ENCODE data around the gene ANKRD24.

Gene ANKRD24

DNA sequence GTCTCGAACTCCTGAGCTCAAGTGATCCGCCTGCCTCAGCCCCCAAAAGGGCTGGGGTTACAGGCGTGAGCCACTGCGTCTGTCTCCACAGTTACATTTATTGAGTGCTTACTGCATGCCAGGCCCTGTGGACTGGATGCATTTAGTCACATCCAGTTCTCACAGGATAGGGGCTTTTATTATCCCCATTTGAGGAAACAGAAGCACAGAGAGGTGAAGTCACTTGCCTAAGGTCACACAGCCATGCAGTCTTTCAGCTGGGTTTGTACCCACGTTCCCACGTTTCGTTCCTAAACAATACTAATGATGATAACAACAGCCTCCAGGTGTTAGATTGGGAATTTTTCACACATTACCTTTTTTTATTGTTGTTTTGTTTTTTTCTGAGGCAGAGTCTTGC is 37.7 kb downstream of the ANKRD24 start:
- no peaks in the 10 kb centered on the region; the same call in 1 of the 2 replicates for H3K9me3 ChIP-seq (ENCODE audit: control insufficient read depth, insufficient read depth, low read length)
- TF ChIP-seq, protein P1, sequence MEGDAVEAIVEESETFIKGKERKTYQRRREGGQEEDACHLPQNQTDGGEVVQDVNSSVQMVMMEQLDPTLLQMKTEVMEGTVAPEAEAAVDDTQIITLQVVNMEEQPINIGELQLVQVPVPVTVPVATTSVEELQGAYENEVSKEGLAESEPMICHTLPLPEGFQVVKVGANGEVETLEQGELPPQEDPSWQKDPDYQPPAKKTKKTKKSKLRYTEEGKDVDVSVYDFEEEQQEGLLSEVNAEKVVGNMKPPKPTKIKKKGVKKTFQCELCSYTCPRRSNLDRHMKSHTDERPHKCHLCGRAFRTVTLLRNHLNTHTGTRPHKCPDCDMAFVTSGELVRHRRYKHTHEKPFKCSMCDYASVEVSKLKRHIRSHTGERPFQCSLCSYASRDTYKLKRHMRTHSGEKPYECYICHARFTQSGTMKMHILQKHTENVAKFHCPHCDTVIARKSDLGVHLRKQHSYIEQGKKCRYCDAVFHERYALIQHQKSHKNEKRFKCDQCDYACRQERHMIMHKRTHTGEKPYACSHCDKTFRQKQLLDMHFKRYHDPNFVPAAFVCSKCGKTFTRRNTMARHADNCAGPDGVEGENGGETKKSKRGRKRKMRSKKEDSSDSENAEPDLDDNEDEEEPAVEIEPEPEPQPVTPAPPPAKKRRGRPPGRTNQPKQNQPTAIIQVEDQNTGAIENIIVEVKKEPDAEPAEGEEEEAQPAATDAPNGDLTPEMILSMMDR (IDR thresholded peaks at IDR 0.05; ENCODE audit: low read depth, low read length, poor library complexity, severe bottlenecking), result no peak
- no peak for TF ChIP-seq EZH2phosphoT487 (IDR thresholded peaks at IDR 0.05; ENCODE audit: borderline replicate concordance, low read length)
- no peaks in the 10 kb centered on the region for H3K36me3 ChIP-seq (ENCODE audit: control insufficient read depth, low read length)
- no peak overlapping the region for H3K27ac ChIP-seq (ENCODE audit: low read depth, low read length)
- peaks cover 15% of the 10 kb centered on the region for H3K4me1 ChIP-seq (ENCODE audit: control insufficient read depth, low read length)
- H3F3A ChIP-seq (ENCODE audit: control insufficient read depth, insufficient read depth), result no peaks in the 10 kb centered on the region
- H3K4me2 ChIP-seq (ENCODE audit: low read length), result no peak overlapping the region
- no peak overlapping the region for H3K4me3 ChIP-seq (ENCODE audit: low read length)
- no peaks in the 10 kb centered on the region for H4K20me1 ChIP-seq (ENCODE audit: control insufficient read depth, insufficient read depth, low read depth, low read length)
- no peaks in the 10 kb centered on the region for H3K9me2 ChIP-seq (replicated peaks; ENCODE audit: control insufficient read depth, low read length)
- no peaks in the 10 kb centered on the region; the same call in 1 of the 2 replicates for H3K27me3 ChIP-seq (ENCODE audit: control insufficient read depth, low read length)
- H3K79me2 ChIP-seq (ENCODE audit: control insufficient read depth, low read length), result no peaks in the 10 kb centered on the region

GRCh38 chr19:4224470-4224869 is 42.0 kb downstream of the ANKRD24 start:
- H3K9me2 ChIP-seq (replicated peaks; ENCODE audit: control insufficient read depth, low read length), result no peaks in the 10 kb centered on the region
- H3K79me2 ChIP-seq (ENCODE audit: control insufficient read depth, low read length), result no peaks in the 10 kb centered on the region
- no peak overlapping the region for H3K4me3 ChIP-seq (ENCODE audit: low read length)
- peaks cover 33% of the 10 kb centered on the region for H3K27me3 ChIP-seq (ENCODE audit: control insufficient read depth, low read length)
- peaks cover 24% of the 10 kb centered on the region for H3K4me1 ChIP-seq (ENCODE audit: control insufficient read depth, low read length)
- TF ChIP-seq, protein P1 (IDR thresholded peaks at IDR 0.05; ENCODE audit: low read depth, low read length, poor library complexity, severe bottlenecking), result no peak
- TF ChIP-seq EZH2phosphoT487 (IDR thresholded peaks at IDR 0.05; ENCODE audit: borderline replicate concordance, low read length), result no peak
- H3K27ac ChIP-seq (ENCODE audit: low read depth, low read length), result no peak overlapping the region
- no peaks in the 10 kb centered on the region for H3K9me3 ChIP-seq (ENCODE audit: control insufficient read depth, insufficient read depth, low read length)
- no peaks in the 10 kb centered on the region for H3F3A ChIP-seq (ENCODE audit: control insufficient read depth, insufficient read depth)
- no peak overlapping the region for H3K4me2 ChIP-seq (ENCODE audit: low read length)
- H4K20me1 ChIP-seq (ENCODE audit: control insufficient read depth, insufficient read depth, low read depth, low read length), result no peaks in the 10 kb centered on the region
- no peaks in the 10 kb centered on the region for H3K36me3 ChIP-seq (ENCODE audit: control insufficient read depth, low read length)

GRCh38 chr19:4225885-4226284 is 43.4 kb downstream of the ANKRD24 start:
- peaks cover 26% of the 10 kb centered on the region for H3K4me1 ChIP-seq (ENCODE audit: control insufficient read depth, low read length)

More at GRCh38 chr19:4225885-4226284, 43.4 kb downstream of the ANKRD24 start:
- Histone ChIP-seq H3K4me2 (ENCODE audit: low read length) (no peak overlapping the region), H3K27me3 (ENCODE audit: control insufficient read depth, low read length) (peaks cover 45% of the 10 kb centered on the region), H3K79me2 (ENCODE audit: control insufficient read depth, low read length) (no peaks in the 10 kb centered on the region), H3K27ac (ENCODE audit: low read depth, low read length) (no peak overlapping the region), H3K9me3 (ENCODE audit: control insufficient read depth, insufficient read depth, low read length) (no peaks in the 10 kb centered on the region), H3K4me3 (ENCODE audit: low read length) (no peak overlapping the region), H3F3A (ENCODE audit: control insufficient read depth, insufficient read depth) (no peaks in the 10 kb centered on the region), H4K20me1 (ENCODE audit: control insufficient read depth, insufficient read depth, low read depth, low read length) (no peaks in the 10 kb centered on the region), H3K9me2 (replicated peaks; ENCODE audit: control insufficient read depth, low read length) (no peaks in the 10 kb centered on the region), H3K36me3 (ENCODE audit: control insufficient read depth, low read length) (no peaks in the 10 kb centered on the region)
- TF ChIP-seq, protein P1 (IDR thresholded peaks at IDR 0.05; ENCODE audit: low read depth, low read length, poor library complexity, severe bottlenecking), result no peak
- TF ChIP-seq EZH2phosphoT487 (IDR thresholded peaks at IDR 0.05; ENCODE audit: borderline replicate concordance, low read length), result no peak

Measured in DOHH2 (cell line).